Small intestine (tissue), 7 donors: ENCODE measurements around the gene C3orf49. TPM values are rescaled to one million over a fixed set of nuclear protein-coding genes. Genes with fewer than 3 reads are reported as not detected.

Experiments used
- DNase-seq, 2 donors: peaks; one replicate each; pipeline versions ENCODE4 v3.0.0 to v3.0.0-alpha.2; 2013
- FAIRE-seq: peaks from 2 replicates; lab custom pipeline; 2012; peaks lifted over from hg19 to GRCh38; lab: Jason Lieb, UNC
- H3K27ac ChIP-seq, 3 donors: one replicate each; pipeline ENCODE4 v1.5.1; 2013; ENCODE audit warnings: low read length in 2 of 3, mild to moderate bottlenecking in 2 of 3, control low read depth in 1 of 3, inconsistent platforms in 1 of 3, low read depth in 1 of 3, moderate library complexity in 1 of 3
- H3K27me3 ChIP-seq, 3 donors: one replicate each; pipeline ENCODE4 v1.6.1; 2013; ENCODE audit warnings: low read length in 3 of 3, inconsistent platforms in 1 of 3; ENCODE audit not compliant: control insufficient read depth in 3 of 3, insufficient read depth in 3 of 3
- H3K36me3 ChIP-seq, 3 donors: one replicate each; pipeline ENCODE4 v1.6.1; 2013; ENCODE audit warnings: low read length in 3 of 3, inconsistent platforms in 1 of 3, low read depth in 1 of 3, mild to moderate bottlenecking in 1 of 3, moderate library complexity in 1 of 3; ENCODE audit not compliant: control insufficient read depth in 3 of 3, insufficient read depth in 2 of 3
- H3K4me1 ChIP-seq, 3 donors: one replicate each; pipeline ENCODE4 v1.6.1; 2013; ENCODE audit warnings: low read length in 2 of 3, inconsistent platforms in 1 of 3, low read depth in 1 of 3, mild to moderate bottlenecking in 1 of 3, moderate library complexity in 1 of 3; ENCODE audit not compliant: control insufficient read depth in 3 of 3, insufficient read depth in 2 of 3
- H3K4me3 ChIP-seq, 3 donors: one replicate each; pipeline ENCODE4 v1.5.1; 2013; ENCODE audit warnings: low read length in 3 of 3, control low read depth in 1 of 3, inconsistent platforms in 1 of 3, low read depth in 1 of 3, mild to moderate bottlenecking in 1 of 3, moderate library complexity in 1 of 3
- H3K9me3 ChIP-seq, 2 donors: one replicate each; pipeline ENCODE4 v1.6.1; 2013; ENCODE audit warnings: low read depth in 1 of 2, low read length in 1 of 2; ENCODE audit not compliant: control insufficient read depth in 2 of 2, insufficient read depth in 1 of 2
- WGBS, 3 donors: extraction: QIAGEN DNeasy Blood & Tissue Kit; methylation state at CpG; one replicate each; pipeline ENCODE4 v1.1.7; 2013; 5-methylcytosine and 5-hydroxymethylcytosine counted together
- polyA plus RNA-seq, 4 donors: library from polyadenylated mRNA; stranded (reverse) in 3 of 4; unstranded in 1 of 4; fragments of 200-250 nt in 3 of 4; fragments of 120-200 nt in 1 of 4; gene quantifications; one replicate each; pipeline versions ENCODE4 v1.2.1 to v1.2.3, GENCODE V29; 2013
- donor health status: healthy with polysubstance abuse.
- donor health status: control.
- donor health status: control.
- donor health status: Bipolar disorder and iron deficiency.
- donor health status: healthy.

Gene C3orf49
- polyA plus RNA-seq, 4 donors = 0.21 TPM; not detected in 3

DNA sequence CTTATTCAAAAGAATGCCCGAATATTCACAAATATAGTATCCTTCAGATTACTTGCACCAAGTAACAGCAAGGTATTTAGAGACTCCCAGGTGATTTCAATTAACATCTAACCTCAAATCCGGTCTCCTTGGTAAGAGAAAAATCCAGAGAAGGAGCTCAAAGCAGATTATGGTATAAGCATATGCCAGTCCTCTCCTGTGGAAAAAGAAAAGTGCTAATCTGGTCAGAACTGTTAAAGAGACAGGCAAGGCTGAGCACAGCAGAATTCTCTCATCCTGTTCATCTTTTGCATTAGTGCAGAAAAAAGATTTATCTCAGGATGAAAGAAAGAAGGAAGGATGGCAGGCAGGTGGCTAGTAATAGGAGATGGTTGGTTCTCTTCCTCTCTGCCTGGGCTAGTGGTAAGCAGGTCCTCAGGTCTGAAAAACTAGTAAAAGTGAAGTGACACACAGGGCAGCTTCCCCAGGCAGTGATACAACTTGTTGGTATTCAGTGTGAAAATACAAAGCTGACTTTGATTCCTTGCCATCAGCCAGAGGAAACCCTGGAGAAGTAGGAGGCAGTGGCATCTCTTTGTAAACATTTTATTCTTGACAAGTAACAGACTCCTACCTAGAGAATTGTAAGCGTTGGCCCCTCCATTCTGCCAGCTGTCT is 58.8 kb downstream of the C3orf49 start:
- 85% methylated on average over 3 of the region's 3 CpGs for WGBS, 3 donors
- H3K36me3 ChIP-seq = no peaks in the 10 kb centered on the region
- no peak for DNase-seq
- FAIRE-seq = no peak
- H3K27me3 ChIP-seq = no peaks in the 10 kb centered on the region
- H3K4me1 ChIP-seq = peaks cover 0 to 8% (median 7%) of the 10 kb centered on the region in 3 donors
- H3K4me3 ChIP-seq = no peak overlapping the region
- no peaks in the 10 kb centered on the region for H3K9me3 ChIP-seq
- no peak overlapping the region for H3K27ac ChIP-seq

DNA sequence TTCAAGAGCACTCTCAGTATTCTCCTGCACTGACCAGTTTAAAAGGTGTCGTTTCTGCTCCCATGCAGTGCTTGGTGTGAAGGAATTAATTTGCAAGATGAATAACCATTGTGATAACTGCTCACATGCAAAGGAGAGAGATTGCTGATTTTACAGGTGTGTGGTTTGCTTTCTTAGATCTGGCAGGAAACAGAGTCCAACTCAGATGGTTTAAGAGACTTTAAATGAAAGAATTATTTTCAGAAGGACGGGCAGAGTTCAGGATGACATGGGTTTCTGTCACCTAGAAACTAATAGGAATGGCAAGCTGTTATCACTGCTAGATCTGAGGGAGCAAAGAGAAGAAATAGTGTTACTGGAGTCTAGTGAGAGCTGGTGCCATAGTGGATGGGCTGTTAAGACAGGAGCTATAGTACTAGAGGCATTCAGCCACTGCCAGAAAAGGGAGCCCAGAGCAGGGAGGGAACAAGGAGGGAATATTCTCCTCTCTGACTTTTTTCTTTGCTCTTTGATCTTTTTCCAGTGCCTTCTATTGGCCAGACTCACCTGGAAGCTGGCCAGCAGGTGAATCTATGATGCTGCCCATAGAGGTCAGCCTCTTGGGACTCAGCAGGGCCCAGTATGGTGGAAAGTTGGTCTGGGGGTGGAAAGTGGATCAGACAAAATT is 59.4 kb downstream of the C3orf49 start:
- Histone ChIP-seq H3K27ac (no peak overlapping the region), H3K27me3 (no peaks in the 10 kb centered on the region), H3K36me3 (no peaks in the 10 kb centered on the region), H3K4me1 (peaks cover 0 to 8% (median 7%) of the 10 kb centered on the region in 3 donors), H3K9me3 (no peaks in the 10 kb centered on the region), H3K4me3 (no peak overlapping the region)
- FAIRE-seq (no peak), DNase-seq (no peak)
- WGBS, 3 donors = 40 to 53% (median 47%) methylated on average over 2 of the region's 2 CpGs

DNA sequence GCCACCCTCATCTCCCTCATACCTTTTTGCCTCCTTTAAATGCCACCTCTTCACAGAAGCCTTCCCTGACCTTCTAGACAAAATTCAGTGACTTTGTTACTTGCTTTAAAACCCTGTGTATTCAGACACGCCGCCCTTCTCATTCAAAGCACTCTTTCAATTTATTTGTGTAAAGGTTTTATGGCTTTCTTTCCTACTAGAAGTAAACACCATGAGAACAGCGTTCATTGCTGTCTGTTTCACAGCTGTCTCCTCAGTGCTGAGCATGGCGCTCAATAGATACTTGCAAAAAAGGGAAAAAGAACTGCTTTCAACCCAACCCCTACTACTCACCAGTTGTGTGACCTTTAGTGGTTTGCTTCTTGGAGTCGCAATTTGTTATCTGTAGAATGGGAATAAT is 61.6 kb downstream of the C3orf49 start:
- Histone ChIP-seq H3K9me3 (no peaks in the 10 kb centered on the region), H3K27ac (no peak overlapping the region), H3K27me3 (no peaks in the 10 kb centered on the region), H3K4me3 (no peak overlapping the region), H3K4me1 (peaks cover 0 to 8% (median 7%) of the 10 kb centered on the region in 3 donors), H3K36me3 (no peaks in the 10 kb centered on the region)
- WGBS, 3 donors = 79 to 82% (median 81%) methylated on average over 5 of the region's 5 CpGs
- FAIRE-seq (no peak), DNase-seq (no peak)

DNA sequence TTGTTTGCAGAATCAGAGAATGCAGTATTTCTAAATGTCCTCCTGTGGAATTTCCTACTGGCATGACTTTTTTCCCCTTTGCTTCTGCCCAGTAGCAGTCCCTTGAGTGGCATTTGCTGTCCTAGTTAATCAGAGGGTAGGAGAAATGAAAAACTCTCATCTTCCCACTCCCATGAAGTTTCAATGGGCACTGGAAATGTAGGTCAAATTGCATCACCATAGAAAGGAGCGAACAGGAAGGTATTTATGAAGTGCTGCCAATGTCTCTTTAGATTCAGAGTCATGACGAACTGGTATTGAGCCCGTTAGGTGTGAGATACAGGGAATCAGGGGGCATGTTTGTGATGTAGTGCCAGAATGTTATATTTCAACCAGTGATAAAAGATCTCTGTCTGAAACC is 67.8 kb downstream of the C3orf49 start:
- FAIRE-seq = no peak

DNA sequence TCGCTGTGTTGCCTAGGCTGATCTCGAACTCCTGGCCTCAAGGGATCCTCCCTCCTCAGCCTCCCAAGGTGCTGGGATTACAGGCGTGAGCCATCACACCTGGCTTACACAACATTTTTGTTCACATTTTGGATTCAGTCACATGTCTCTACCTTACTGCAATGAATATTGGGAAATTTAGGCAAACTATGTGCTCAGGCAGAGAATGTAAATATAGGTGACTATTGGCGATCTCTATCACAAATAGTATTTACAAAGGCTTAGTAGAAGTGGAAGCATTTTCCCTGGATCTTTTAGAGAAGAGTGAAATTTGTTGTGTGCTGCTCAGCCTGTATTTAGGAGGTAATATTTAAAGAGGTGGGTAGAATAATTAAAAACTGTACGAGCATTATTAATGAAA is 72.4 kb downstream of the C3orf49 start:
- WGBS, 3 donors = 95 to 96% (median 95%) methylated on average over 5 of the region's 5 CpGs
- H3K4me3 ChIP-seq = no peak overlapping the region
- DNase-seq (no peak), FAIRE-seq (no peak)
- H3K9me3 ChIP-seq = no peaks in the 10 kb centered on the region
- peaks cover 0 to 4% (median 3%) of the 10 kb centered on the region in 3 donors for H3K4me1 ChIP-seq
- H3K36me3 ChIP-seq = peaks cover 0 to 4% (median 2%) of the 10 kb centered on the region in 3 donors
- H3K27ac ChIP-seq = no peak overlapping the region
- no peaks in the 10 kb centered on the region for H3K27me3 ChIP-seq

More for the DNA sequence above, 67.8 kb downstream of the C3orf49 start:
- H3K4me3 ChIP-seq = no peak overlapping the region
- no peaks in the 10 kb centered on the region for H3K27me3 ChIP-seq
- WGBS, 3 donors = 75 to 87% (median 83%) methylated on average over 3 of the region's 3 CpGs
- peaks cover 0 to 3% (median 2%) of the 10 kb centered on the region in 3 donors for H3K4me1 ChIP-seq
- no peak overlapping the region for H3K27ac ChIP-seq
- DNase-seq = no peak
- H3K36me3 ChIP-seq = peaks cover 0 to 4% (median 2%) of the 10 kb centered on the region in 3 donors
- no peaks in the 10 kb centered on the region for H3K9me3 ChIP-seq

DNA sequence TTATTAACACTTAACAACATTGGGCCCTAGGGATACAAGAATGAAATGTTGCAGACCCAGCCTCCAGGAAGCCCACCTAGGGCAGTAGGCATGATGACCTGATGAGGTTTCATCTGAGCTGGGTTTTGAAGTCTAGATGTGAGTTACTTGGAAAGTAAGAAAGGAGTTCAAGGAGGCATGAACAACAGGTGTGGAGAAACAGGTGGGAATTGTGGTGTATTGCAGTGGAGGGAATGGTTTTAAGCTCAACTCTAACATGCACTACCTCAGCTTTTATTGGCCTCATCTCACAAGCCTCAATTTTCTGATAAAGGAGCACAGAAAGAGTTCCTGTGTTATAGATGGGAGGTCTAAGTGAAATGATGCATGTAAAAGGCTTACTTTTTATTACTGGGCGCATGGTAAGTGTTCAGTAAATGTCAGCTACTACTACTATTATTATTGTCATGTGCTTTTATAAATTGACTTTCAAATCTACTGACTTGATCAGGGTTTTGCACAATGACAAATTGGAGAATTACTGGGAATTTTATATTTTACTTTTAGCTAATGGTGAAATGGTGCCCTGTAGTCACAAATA is 73.8 kb downstream of the C3orf49 start:
- DNase-seq (no peak), FAIRE-seq (no peak)
- peaks cover 0 to 4% (median 2%) of the 10 kb centered on the region in 3 donors for H3K36me3 ChIP-seq
- no peak overlapping the region for H3K27ac ChIP-seq
- H3K4me1 ChIP-seq = peaks cover 0 to 4% (median 3%) of the 10 kb centered on the region in 3 donors
- H3K4me3 ChIP-seq = no peak overlapping the region
- H3K9me3 ChIP-seq = no peaks in the 10 kb centered on the region
- no peaks in the 10 kb centered on the region for H3K27me3 ChIP-seq
- WGBS, 3 donors = 90 to 95% (median 90%) methylated on average over 1 of the region's 1 CpG

DNA sequence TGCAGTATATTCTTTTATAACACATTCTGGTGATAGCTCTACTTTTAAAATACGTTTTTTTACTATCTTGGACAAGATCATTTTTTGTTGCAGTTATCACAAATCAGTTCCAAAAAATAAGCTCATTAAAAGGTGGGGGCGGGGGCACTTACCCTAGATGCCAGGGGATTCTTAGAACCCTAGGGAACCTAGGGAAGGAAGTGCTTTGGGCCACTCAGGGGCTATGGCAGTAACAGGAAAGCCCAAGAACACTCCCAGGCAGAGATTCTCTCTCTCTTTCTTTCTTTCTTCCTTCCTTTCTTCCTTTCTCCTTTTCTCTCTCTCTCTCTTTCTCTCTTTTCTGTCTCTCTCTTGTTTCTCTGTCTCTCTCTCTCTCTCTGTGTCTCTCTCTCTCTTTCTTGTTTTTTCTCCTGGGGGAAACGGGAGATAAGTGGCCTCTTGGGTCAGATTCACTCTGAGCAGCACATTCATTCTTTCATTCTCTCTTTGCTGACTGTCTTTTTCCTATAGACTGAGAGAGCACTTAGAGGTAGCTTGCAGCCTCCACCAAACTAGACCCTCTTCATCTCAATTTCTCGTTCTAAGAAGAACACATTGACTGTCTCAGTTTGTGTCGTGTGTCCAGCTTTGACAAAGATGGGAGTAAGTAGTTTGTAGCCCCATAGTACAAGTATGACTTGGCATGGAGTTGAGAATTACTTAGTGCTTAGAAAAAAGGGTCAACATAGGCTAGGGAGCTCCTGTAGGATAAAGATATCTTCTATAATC is 76.5 kb downstream of the C3orf49 start:
- no peaks in the 10 kb centered on the region for H3K27me3 ChIP-seq
- peaks cover 0 to 4% (median 3%) of the 10 kb centered on the region in 3 donors for H3K4me1 ChIP-seq
- H3K36me3 ChIP-seq = peaks cover 2 to 14% (median 2%) of the 10 kb centered on the region in 3 donors
- H3K9me3 ChIP-seq = no peaks in the 10 kb centered on the region
- FAIRE-seq (no peak), DNase-seq (no peak)
- no peak overlapping the region for H3K4me3 ChIP-seq
- WGBS, 3 donors = 74 to 83% (median 75%) methylated on average over 5 of the region's 5 CpGs
- no peak overlapping the region for H3K27ac ChIP-seq
